H1 (cell line): ENCODE results near the gene TTC32. TPM values are rescaled to one million over a fixed set of nuclear protein-coding genes. Genes with fewer than 3 reads are reported as not detected.

Experiments
- CHD2 ChIP-seq: IDR thresholded peaks from 2 replicates; pipeline ENCODE4 v1.6.1; 2012; ENCODE audit warnings: low read length, improper control_type of control experiment
- GABPA ChIP-seq: IDR thresholded peaks from 2 replicates; pipeline ENCODE4 v1.6.1; 2011; ENCODE audit warnings: mild to moderate bottlenecking, low read length, moderate library complexity, borderline replicate concordance; ENCODE audit not compliant: insufficient read depth
- JUN ChIP-seq: IDR thresholded peaks from 2 replicates; pipeline ENCODE4 v1.6.1; 2011; ENCODE audit warnings: low read depth, mild to moderate bottlenecking, improper control_type of control experiment, low read length
- polyA plus RNA-seq, 7 experiments: library from polyadenylated mRNA; depleted of rRNA in 3 of 7; stranded (reverse) in 5 of 7; unstranded in 2 of 7; fragments of >200 nt in 5 of 7; fragments of 200-250 nt in 2 of 7; gene quantifications; 1 replicate in 5 of 7; 2 replicates in 1 of 7; 4 replicates in 1 of 7; pipeline versions ENCODE4 v1.2.1 to v1.2.3, GENCODE V29; 2011 to 2013; ENCODE audit warnings: missing spikeins in 2 of 7, mixed read lengths in 2 of 7
- total RNA-seq: library from RNA; stranded (reverse); fragmentation: NEBNext Ultra II Directional; extraction: Animal tissue kit (Norgen Biotek cat#: 25700); gene quantifications from 2 replicates; pipeline ENCODE4 v1.2.1, GENCODE V29; 2021

TTC32 gene
- total and polyA plus RNA-seq, 2 of the 8 experiments (the other 6 are each of a cell fraction or from before 2014, with no cell fraction given) = 6.8 to 8.7 TPM

GRCh38 chr2:19854596-19855541 is 46.9 kb downstream of the TTC32 start (continued):
- TF ChIP-seq GABPA (no peak), CHD2 (no peak), JUN (no peak)
